SH-SY5Y (cell line): ENCODE results near the gene UQCRFS1.

Experiments used
- GATA2 ChIP-seq: IDR thresholded peaks from 2 replicates; pipeline ENCODE4 v1.6.1; 2011; ENCODE audit warnings: mild to moderate bottlenecking, low read depth, low read length
- GATA3 ChIP-seq: IDR thresholded peaks from 2 replicates; pipeline ENCODE4 v1.6.1; 2011; ENCODE audit warnings: low read depth, mild to moderate bottlenecking, low read length, moderate library complexity

- TF ChIP-seq GATA2, result no peak
- TF ChIP-seq GATA3, result no peak
Measured at GRCh38 chr19:29255006-29255405, 42.1 kb upstream of the UQCRFS1 start.
